ENCODE results near the gene CERCAM.

The CERCAM gene

DNA sequence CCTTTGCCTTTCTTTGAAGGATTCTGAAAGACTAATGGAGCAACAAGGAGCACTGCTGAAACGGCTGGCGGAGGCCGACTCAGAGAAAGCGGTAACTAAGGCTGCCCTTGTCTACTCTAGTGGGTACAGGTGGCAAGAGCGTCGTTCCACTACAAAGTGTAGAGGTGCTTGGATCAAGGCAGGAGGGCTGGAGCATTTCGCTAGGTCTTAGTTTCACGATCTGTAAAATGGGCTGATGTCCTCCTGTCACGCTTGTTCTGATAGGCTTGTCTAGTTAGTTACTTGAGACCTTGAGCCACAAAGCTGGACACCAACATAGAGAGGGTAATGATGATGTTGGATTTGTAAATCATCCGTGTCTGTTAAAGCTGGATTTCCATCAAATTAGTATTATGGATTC, 60.9 kb downstream of the CERCAM start:
- Histone ChIP-seq H3K36me3 (ENCODE audit: low read length) (peaks cover 17% of the 10 kb centered on the region; the same call in 1 of the 2 replicates), H3K9me2 (replicated peaks; ENCODE audit: insufficient read depth, low read length) (no peaks in the 10 kb centered on the region)

DNA sequence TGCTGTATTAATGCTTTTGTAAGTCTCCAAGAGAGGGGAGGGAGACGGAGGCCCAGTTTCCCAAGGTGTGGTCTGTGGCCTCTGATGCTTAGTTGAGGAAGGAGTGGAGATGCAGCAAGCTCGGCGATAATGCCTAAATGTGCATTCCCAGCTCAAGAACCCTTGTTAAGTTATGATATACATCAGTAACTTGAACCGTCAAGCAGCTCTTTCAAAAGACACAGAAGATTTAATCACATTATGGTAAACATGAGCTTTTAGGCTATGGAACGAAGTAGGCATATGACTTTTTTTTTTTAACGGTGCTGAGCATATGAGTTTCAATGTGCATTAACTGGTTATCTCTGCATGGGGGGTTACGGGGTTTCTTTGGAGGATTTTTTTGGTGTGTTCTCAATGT, 61.5 kb downstream of the CERCAM start:
- H2AFZ ChIP-seq (ENCODE audit: low read depth, low read length, severe bottlenecking) = no peak overlapping the region
- H3K36me3 ChIP-seq (ENCODE audit: low read length) = peaks cover 17% of the 10 kb centered on the region; the same call in 1 of the 2 replicates
- no peak overlapping the region for H3K4me3 ChIP-seq (ENCODE audit: insufficient read depth, low read length, poor library complexity, severe bottlenecking)
- H3K27me3 ChIP-seq (ENCODE audit: low read length) = no peaks in the 10 kb centered on the region
- no peak overlapping the region for H3K9ac ChIP-seq (ENCODE audit: low read length)
- no peaks in the 10 kb centered on the region for H3F3A ChIP-seq (ENCODE audit: insufficient read depth)
- H3K79me2 ChIP-seq (ENCODE audit: insufficient read depth, low read length) = no peaks in the 10 kb centered on the region
- H3K27ac ChIP-seq (ENCODE audit: low read depth, low read length) = no peak overlapping the region
- no peak for TF ChIP-seq CTCF (IDR thresholded peaks at IDR 0.05; ENCODE audit: insufficient read depth, low read length, poor library complexity, severe bottlenecking)
- TF ChIP-seq EZH2phosphoT487 (conservative IDR thresholded peaks at IDR 0.05; ENCODE audit: low read length) = no peak
- H3K9me3 ChIP-seq (ENCODE audit: insufficient read depth, low read length) = no peaks in the 10 kb centered on the region
- H3K9me2 ChIP-seq (replicated peaks; ENCODE audit: insufficient read depth, low read length) = no peaks in the 10 kb centered on the region
- no peaks in the 10 kb centered on the region for H4K20me1 ChIP-seq (ENCODE audit: low read depth, low read length)
- H3K4me2 ChIP-seq (ENCODE audit: low read depth, low read length, poor library complexity, severe bottlenecking) = no peak overlapping the region

More for the DNA sequence above, 60.9 kb downstream of the CERCAM start:
- Histone ChIP-seq H3K4me2 (ENCODE audit: low read depth, low read length, poor library complexity, severe bottlenecking) (no peak overlapping the region), H3K27me3 (ENCODE audit: low read length) (no peaks in the 10 kb centered on the region), H3K4me3 (ENCODE audit: insufficient read depth, low read length, poor library complexity, severe bottlenecking) (no peak overlapping the region), H3K27ac (ENCODE audit: low read depth, low read length) (no peak overlapping the region), H3K79me2 (ENCODE audit: insufficient read depth, low read length) (no peaks in the 10 kb centered on the region), H3F3A (ENCODE audit: insufficient read depth) (no peaks in the 10 kb centered on the region), H4K20me1 (ENCODE audit: low read depth, low read length) (no peaks in the 10 kb centered on the region), H2AFZ (ENCODE audit: low read depth, low read length, severe bottlenecking) (no peak overlapping the region), H3K9ac (ENCODE audit: low read length) (no peak overlapping the region), H3K9me3 (ENCODE audit: insufficient read depth, low read length) (no peaks in the 10 kb centered on the region)
- no peak for TF ChIP-seq EZH2phosphoT487 (conservative IDR thresholded peaks at IDR 0.05; ENCODE audit: low read length)
- TF ChIP-seq CTCF (IDR thresholded peaks at IDR 0.05; ENCODE audit: insufficient read depth, low read length, poor library complexity, severe bottlenecking) = no peak

GRCh38 chr9:128484686-128485413, 64.2 kb downstream of the CERCAM start:
- no peak overlapping the region for H3K9ac ChIP-seq (ENCODE audit: low read length)
- H3K4me3 ChIP-seq (ENCODE audit: insufficient read depth, low read length, poor library complexity, severe bottlenecking) = no peak overlapping the region
- H3F3A ChIP-seq (ENCODE audit: insufficient read depth) = no peaks in the 10 kb centered on the region
- no peaks in the 10 kb centered on the region for H3K79me2 ChIP-seq (ENCODE audit: insufficient read depth, low read length)
- H3K9me3 ChIP-seq (ENCODE audit: insufficient read depth, low read length) = no peaks in the 10 kb centered on the region
- no peak overlapping the region for H3K27ac ChIP-seq (ENCODE audit: low read depth, low read length)
- H2AFZ ChIP-seq (ENCODE audit: low read depth, low read length, severe bottlenecking) = no peak overlapping the region
- TF ChIP-seq CTCF (IDR thresholded peaks at IDR 0.05; ENCODE audit: insufficient read depth, low read length, poor library complexity, severe bottlenecking) (no peak), EZH2phosphoT487 (conservative IDR thresholded peaks at IDR 0.05; ENCODE audit: low read length) (no peak)
- H3K27me3 ChIP-seq (ENCODE audit: low read length) = no peaks in the 10 kb centered on the region
- H3K9me2 ChIP-seq (replicated peaks; ENCODE audit: insufficient read depth, low read length) = no peaks in the 10 kb centered on the region
- H3K36me3 ChIP-seq (ENCODE audit: low read length) = peaks cover 21% of the 10 kb centered on the region; the same call in 1 of the 2 replicates
- no peaks in the 10 kb centered on the region for H4K20me1 ChIP-seq (ENCODE audit: low read depth, low read length)
- H3K4me2 ChIP-seq (ENCODE audit: low read depth, low read length, poor library complexity, severe bottlenecking) = no peak overlapping the region
